BLaER1 treated with 17β-estradiol and CSF1 and Interleukin-3, amounts not matched to agents 10 nM and 100 nM (cell line): ENCODE measurements around the gene PPP2R2B.

ENCODE experiments used
- H3K27ac ChIP-seq, 11 experiments: shearing (Covaris generic); formaldehyde crosslinking; 2 replicates each; pipeline ENCODE4 v1.8.1; 2022
- H3K27me3 ChIP-seq, 11 experiments: shearing (Covaris generic); formaldehyde crosslinking; 2 replicates each; pipeline ENCODE4 v1.8.1; 2022
- H3K36me3 ChIP-seq, 11 experiments: shearing (Covaris generic); formaldehyde crosslinking; 2 replicates each; pipeline ENCODE4 v1.8.1; 2022
- H3K4me1 ChIP-seq, 10 experiments: shearing (Covaris generic); formaldehyde crosslinking; 2 replicates each; pipeline ENCODE4 v1.8.1; 2022
- H3K4me2 ChIP-seq, 11 experiments: shearing (Covaris generic); formaldehyde crosslinking; 2 replicates each; pipeline ENCODE4 v1.8.1; 2022
- H3K4me3 ChIP-seq, 10 experiments: shearing (Covaris generic); formaldehyde crosslinking; 2 replicates each; pipeline ENCODE4 v1.8.1; 2022
- H3K9ac ChIP-seq, 11 experiments: shearing (Covaris generic); formaldehyde crosslinking; 2 replicates each; pipeline ENCODE4 v1.8.1; 2022
- H3K9me3 ChIP-seq, 11 experiments: shearing (Covaris generic); formaldehyde crosslinking; replicated peaks in 1 of 11; 2 replicates each; pipeline ENCODE4 v1.8.1; 2022
- H4K20me1 ChIP-seq, 11 experiments: shearing (Covaris generic); formaldehyde crosslinking; 2 replicates each; pipeline ENCODE4 v1.8.1; 2022
- Cebpa-rat ChIP-seq, 11 experiments: shearing (Covaris generic); IDR thresholded peaks; 2 replicates each; pipeline ENCODE4 v1.8.1; 2022

Gene PPP2R2B

GRCh38 chr5:146710348-146710747 is 168.2 kb downstream of the PPP2R2B start:
- Histone ChIP-seq H4K20me1 (no peaks in the 10 kb centered on the region; a peak in 1 of 22 replicates), H3K4me2 (no peak overlapping the region), H3K4me3 (no peak overlapping the region), H3K4me1 (no peaks in the 10 kb centered on the region), H3K9ac (no peak overlapping the region), H3K36me3 (no peaks in the 10 kb centered on the region), H3K27me3 (no peaks in the 10 kb centered on the region), H3K9me3 (no peaks in the 10 kb centered on the region), H3K27ac (no peak overlapping the region)
- no peak for TF ChIP-seq Cebpa-rat (IDR thresholded peaks at IDR 0.05)

GRCh38 chr5:146707316-146707715 is 171.2 kb downstream of the PPP2R2B start:
- H3K9ac ChIP-seq, result no peak overlapping the region
- TF ChIP-seq Cebpa-rat (IDR thresholded peaks at IDR 0.05), result no peak
- H3K4me3 ChIP-seq, result no peak overlapping the region

GRCh38 chr5:146706321-146706972 is 172.1 kb downstream of the PPP2R2B start:
- TF ChIP-seq Cebpa-rat (IDR thresholded peaks at IDR 0.05), result no peak
- Histone ChIP-seq H3K4me3 (no peak overlapping the region), H4K20me1 (no peaks in the 10 kb centered on the region; a peak in 1 of 22 replicates), H3K9ac (no peak overlapping the region), H3K9me3 (no peaks in the 10 kb centered on the region), H3K36me3 (no peaks in the 10 kb centered on the region), H3K4me1 (no peaks in the 10 kb centered on the region), H3K27ac (no peak overlapping the region), H3K4me2 (no peak overlapping the region), H3K27me3 (no peaks in the 10 kb centered on the region)

More at GRCh38 chr5:146707316-146707715, 171.2 kb downstream of the PPP2R2B start:
- Histone ChIP-seq H4K20me1 (no peaks in the 10 kb centered on the region; a peak in 1 of 22 replicates), H3K4me2 (no peak overlapping the region), H3K27me3 (no peaks in the 10 kb centered on the region), H3K27ac (no peak overlapping the region), H3K9me3 (no peaks in the 10 kb centered on the region), H3K4me1 (no peaks in the 10 kb centered on the region), H3K36me3 (no peaks in the 10 kb centered on the region)

GRCh38 chr5:146704949-146705665 is 173.4 kb downstream of the PPP2R2B start:
- H3K36me3 ChIP-seq, result no peaks in the 10 kb centered on the region
- no peak for TF ChIP-seq Cebpa-rat (IDR thresholded peaks at IDR 0.05)
- no peak overlapping the region for H3K27ac ChIP-seq
- H3K4me1 ChIP-seq, result peaks cover 0 to under 1% (median 0%) of the 10 kb centered on the region in 10 experiments; a peak in 2 of 20 replicates
- no peaks in the 10 kb centered on the region for H3K27me3 ChIP-seq
- H3K4me2 ChIP-seq, result no peak overlapping the region
- H4K20me1 ChIP-seq, result no peaks in the 10 kb centered on the region; a peak in 1 of 22 replicates
- H3K9ac ChIP-seq, result no peak overlapping the region
- no peak overlapping the region for H3K4me3 ChIP-seq
- H3K9me3 ChIP-seq, result no peaks in the 10 kb centered on the region

GRCh38 chr5:146703899-146704298 is 174.7 kb downstream of the PPP2R2B start:
- no peak overlapping the region for H3K9ac ChIP-seq
- no peaks in the 10 kb centered on the region for H3K27me3 ChIP-seq
- no peak overlapping the region for H3K27ac ChIP-seq
- TF ChIP-seq Cebpa-rat (IDR thresholded peaks at IDR 0.05), result no peak
- no peaks in the 10 kb centered on the region for H3K36me3 ChIP-seq
- H3K4me1 ChIP-seq, result peaks cover 0 to 12% (median 4%) of the 10 kb centered on the region in 10 experiments; a peak in 12 of 20 replicates
- H3K4me2 ChIP-seq, result no peak overlapping the region
- H3K4me3 ChIP-seq, result no peak overlapping the region
- no peaks in the 10 kb centered on the region; a peak in 1 of 22 replicates for H4K20me1 ChIP-seq
- no peaks in the 10 kb centered on the region for H3K9me3 ChIP-seq

- Histone ChIP-seq H3K9me3 (no peaks in the 10 kb centered on the region), H3K4me1 (peaks cover 0 to 16% (median 8%) of the 10 kb centered on the region in 10 experiments; a peak in 16 of 20 replicates), H3K27ac (no peak overlapping the region), H3K4me3 (no peak overlapping the region), H3K27me3 (no peaks in the 10 kb centered on the region), H4K20me1 (no peaks in the 10 kb centered on the region; a peak in 1 of 22 replicates), H3K4me2 (no peak overlapping the region), H3K36me3 (no peaks in the 10 kb centered on the region), H3K9ac (no peak overlapping the region)
- TF ChIP-seq Cebpa-rat (IDR thresholded peaks at IDR 0.05), result no peak
Measured at GRCh38 chr5:146703499-146703898, 175.1 kb downstream of the PPP2R2B start.

GRCh38 chr5:146699664-146700418 is 178.7 kb downstream of the PPP2R2B start:
- H3K4me2 ChIP-seq, result peak overlapping the region in 3 of 11 experiments; percentile 49 to 78 (median 70); a peak in 4 of 22 replicates
- no peaks in the 10 kb centered on the region for H3K9me3 ChIP-seq
- no peak overlapping the region for H3K9ac ChIP-seq
- H3K36me3 ChIP-seq, result no peaks in the 10 kb centered on the region
- peaks cover 0 to 19% (median 9%) of the 10 kb centered on the region in 10 experiments; a peak in 16 of 20 replicates for H3K4me1 ChIP-seq
- H3K27me3 ChIP-seq, result no peaks in the 10 kb centered on the region
- H3K4me3 ChIP-seq, result no peak overlapping the region
- H4K20me1 ChIP-seq, result no peaks in the 10 kb centered on the region
- H3K27ac ChIP-seq, result no peak overlapping the region
- TF ChIP-seq Cebpa-rat (IDR thresholded peaks at IDR 0.05), result no peak

- Histone ChIP-seq H3K4me3 (no peak overlapping the region), H4K20me1 (no peaks in the 10 kb centered on the region), H3K36me3 (no peaks in the 10 kb centered on the region), H3K27me3 (no peaks in the 10 kb centered on the region), H3K9me3 (no peaks in the 10 kb centered on the region), H3K27ac (no peak overlapping the region), H3K4me2 (peak overlapping the region in 6 of 11 experiments; percentile 31 to 78 (median 52); a peak in 10 of 22 replicates), H3K4me1 (peaks cover 0 to 19% (median 9%) of the 10 kb centered on the region in 10 experiments; a peak in 16 of 20 replicates), H3K9ac (no peak overlapping the region)
- no peak for TF ChIP-seq Cebpa-rat (IDR thresholded peaks at IDR 0.05)
Measured at GRCh38 chr5:146699138-146699537, 179.4 kb downstream of the PPP2R2B start.

- Histone ChIP-seq H3K36me3 (no peaks in the 10 kb centered on the region), H3K4me1 (peaks cover 0 to 19% (median 9%) of the 10 kb centered on the region in 10 experiments; a peak in 16 of 20 replicates), H3K4me2 (peak overlapping the region in 6 of 11 experiments; percentile 31 to 78 (median 52); a peak in 12 of 22 replicates), H3K9me3 (no peaks in the 10 kb centered on the region), H4K20me1 (no peaks in the 10 kb centered on the region), H3K27ac (no peak overlapping the region), H3K4me3 (no peak overlapping the region), H3K9ac (no peak overlapping the region), H3K27me3 (no peaks in the 10 kb centered on the region)
- no peak for TF ChIP-seq Cebpa-rat (IDR thresholded peaks at IDR 0.05)
Measured at GRCh38 chr5:146698651-146699050, 179.9 kb downstream of the PPP2R2B start.
